ENCODE measurements around the gene SQSTM1.

- TF ChIP-seq CTCF (IDR thresholded peaks at IDR 0.05; ENCODE audit: low read depth, low read length, missing input control) = no peak
- TF ChIP-seq, protein P1, sequence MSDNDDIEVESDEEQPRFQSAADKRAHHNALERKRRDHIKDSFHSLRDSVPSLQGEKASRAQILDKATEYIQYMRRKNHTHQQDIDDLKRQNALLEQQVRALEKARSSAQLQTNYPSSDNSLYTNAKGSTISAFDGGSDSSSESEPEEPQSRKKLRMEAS (IDR thresholded peaks at IDR 0.05) = no peak
- no peak for TF ChIP-seq JUND (IDR thresholded peaks at IDR 0.05)
- TF ChIP-seq, protein P2, sequence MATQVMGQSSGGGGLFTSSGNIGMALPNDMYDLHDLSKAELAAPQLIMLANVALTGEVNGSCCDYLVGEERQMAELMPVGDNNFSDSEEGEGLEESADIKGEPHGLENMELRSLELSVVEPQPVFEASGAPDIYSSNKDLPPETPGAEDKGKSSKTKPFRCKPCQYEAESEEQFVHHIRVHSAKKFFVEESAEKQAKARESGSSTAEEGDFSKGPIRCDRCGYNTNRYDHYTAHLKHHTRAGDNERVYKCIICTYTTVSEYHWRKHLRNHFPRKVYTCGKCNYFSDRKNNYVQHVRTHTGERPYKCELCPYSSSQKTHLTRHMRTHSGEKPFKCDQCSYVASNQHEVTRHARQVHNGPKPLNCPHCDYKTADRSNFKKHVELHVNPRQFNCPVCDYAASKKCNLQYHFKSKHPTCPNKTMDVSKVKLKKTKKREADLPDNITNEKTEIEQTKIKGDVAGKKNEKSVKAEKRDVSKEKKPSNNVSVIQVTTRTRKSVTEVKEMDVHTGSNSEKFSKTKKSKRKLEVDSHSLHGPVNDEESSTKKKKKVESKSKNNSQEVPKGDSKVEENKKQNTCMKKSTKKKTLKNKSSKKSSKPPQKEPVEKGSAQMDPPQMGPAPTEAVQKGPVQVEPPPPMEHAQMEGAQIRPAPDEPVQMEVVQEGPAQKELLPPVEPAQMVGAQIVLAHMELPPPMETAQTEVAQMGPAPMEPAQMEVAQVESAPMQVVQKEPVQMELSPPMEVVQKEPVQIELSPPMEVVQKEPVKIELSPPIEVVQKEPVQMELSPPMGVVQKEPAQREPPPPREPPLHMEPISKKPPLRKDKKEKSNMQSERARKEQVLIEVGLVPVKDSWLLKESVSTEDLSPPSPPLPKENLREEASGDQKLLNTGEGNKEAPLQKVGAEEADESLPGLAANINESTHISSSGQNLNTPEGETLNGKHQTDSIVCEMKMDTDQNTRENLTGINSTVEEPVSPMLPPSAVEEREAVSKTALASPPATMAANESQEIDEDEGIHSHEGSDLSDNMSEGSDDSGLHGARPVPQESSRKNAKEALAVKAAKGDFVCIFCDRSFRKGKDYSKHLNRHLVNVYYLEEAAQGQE (IDR thresholded peaks at IDR 0.05) = no peak
- no peak for TF ChIP-seq TAF1 (conservative IDR thresholded peaks at IDR 0.05)
- no peak for TF ChIP-seq RXRA (IDR thresholded peaks at IDR 0.05)
- TF ChIP-seq SP1 (IDR thresholded peaks at IDR 0.05) = no peak
- TF ChIP-seq ZBTB33 (IDR thresholded peaks at IDR 0.05) = no peak
- TF ChIP-seq FOXA1 (IDR thresholded peaks at IDR 0.05) = no peak
- no peak for TF ChIP-seq HNF4A (conservative IDR thresholded peaks at IDR 0.05)
- TF ChIP-seq RAD21 (IDR thresholded peaks at IDR 0.05) = no peak
Observed at GRCh38 chr5:179792612-179793467, 27.9 kb upstream of the SQSTM1 start.

Measured in liver (tissue), 3 donors.